Peyer's patch (tissue), 4 donors: ENCODE results near the gene ZMYND19. TPM values are rescaled to one million over a fixed set of nuclear protein-coding genes. Genes with fewer than 3 reads are reported as not detected.

ENCODE experiments used
- DNase-seq, 3 donors: peaks; one replicate each; pipeline ENCODE4 v3.0.0-alpha.2; 2017 to 2019
- H3K27ac ChIP-seq, 4 donors: fragments of 200-600 bp; sonication (generic); one replicate each; pipeline ENCODE4 v1.5.1; 2016 to 2019
- H3K27me3 ChIP-seq, 2 donors: fragments of 200-600 bp; sonication (generic); one replicate each; pipeline ENCODE4 v1.5.1; 2019
- H3K36me3 ChIP-seq, 3 donors: fragments of 200-600 bp; sonication (generic); one replicate each; pipeline ENCODE4 v1.5.1; 2016 to 2019
- H3K4me1 ChIP-seq, 4 donors: fragments of 200-600 bp; sonication (generic); one replicate each; pipeline ENCODE4 v1.5.1; 2016 to 2019
- H3K4me3 ChIP-seq, 4 donors: fragments of 200-600 bp; sonication (generic); 1 replicate in 3 of 4; 2 replicates in 1 of 4; pipeline ENCODE4 v1.5.1; 2016 to 2019; ENCODE audit warnings: mild to moderate bottlenecking in 1 of 4
- H3K9me3 ChIP-seq, 4 donors: fragments of 200-600 bp; sonication (generic); one replicate each; pipeline ENCODE4 v1.5.1; 2016 to 2019; ENCODE audit warnings: mild to moderate bottlenecking in 1 of 4
- CTCF ChIP-seq, 6 experiments: fragments of 450-650 bp in 4 of 6; fragments of 200-600 bp in 2 of 6; sonication (generic) in 1 of 6; IDR thresholded peaks; one replicate each; pipeline ENCODE4 v1.5.1; 2017 to 2019; ENCODE audit warnings: antibody characterized with exemption in 6 of 6, mild to moderate bottlenecking in 3 of 6, moderate library complexity in 1 of 6
- POLR2A ChIP-seq, 2 donors: fragments of 450-650 bp; IDR thresholded peaks; one replicate each; pipeline ENCODE4 v1.5.1; 2017; ENCODE audit warnings: antibody characterized with exemption in 2 of 2, mild to moderate bottlenecking in 2 of 2, moderate library complexity in 2 of 2
- total RNA-seq, 4 donors: library from RNA; depleted of rRNA; stranded (reverse); fragments of >200 nt; gene quantifications; one replicate each; pipeline ENCODE4 v1.1.0, GENCODE V29; 2016

The ZMYND19 gene
- total RNA-seq, 4 donors from 2014 or later = 8.8 to 16.8 (median 12.9) TPM

DNA sequence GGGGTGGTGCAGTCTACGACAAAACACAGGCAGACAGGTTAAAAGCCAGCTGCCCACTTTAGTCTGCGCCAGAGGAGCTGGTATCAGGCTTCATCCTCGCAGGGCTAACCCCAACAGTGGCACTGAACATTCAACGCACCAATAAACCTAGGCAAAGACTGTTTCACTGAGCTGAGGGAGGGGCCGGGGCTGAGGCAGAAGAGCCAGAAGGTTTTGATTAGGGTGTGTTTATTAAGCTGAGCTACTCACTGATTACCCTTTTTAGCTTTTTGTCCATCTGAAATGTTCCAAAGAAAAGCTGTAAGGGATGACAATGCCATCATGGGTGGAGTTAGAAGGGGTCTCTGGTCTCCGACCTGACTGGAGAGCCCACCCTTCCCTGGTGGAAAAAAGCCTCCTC is 1.4 kb downstream of the ZMYND19 start:
- H3K4me3 ChIP-seq = no peak overlapping the region
- no peaks in the 10 kb centered on the region for H3K9me3 ChIP-seq
- H3K27ac ChIP-seq = no peak overlapping the region
- TF ChIP-seq POLR2A (IDR thresholded peaks at IDR 0.05) (no peak), CTCF (IDR thresholded peaks at IDR 0.05) (no peak)
- peaks cover 0 to 19% (median 11%) of the 10 kb centered on the region in 4 donors for H3K4me1 ChIP-seq
- no peak for DNase-seq
- peaks cover 0 to 27% (median 0%) of the 10 kb centered on the region in 3 donors for H3K36me3 ChIP-seq
- no peaks in the 10 kb centered on the region for H3K27me3 ChIP-seq

DNA sequence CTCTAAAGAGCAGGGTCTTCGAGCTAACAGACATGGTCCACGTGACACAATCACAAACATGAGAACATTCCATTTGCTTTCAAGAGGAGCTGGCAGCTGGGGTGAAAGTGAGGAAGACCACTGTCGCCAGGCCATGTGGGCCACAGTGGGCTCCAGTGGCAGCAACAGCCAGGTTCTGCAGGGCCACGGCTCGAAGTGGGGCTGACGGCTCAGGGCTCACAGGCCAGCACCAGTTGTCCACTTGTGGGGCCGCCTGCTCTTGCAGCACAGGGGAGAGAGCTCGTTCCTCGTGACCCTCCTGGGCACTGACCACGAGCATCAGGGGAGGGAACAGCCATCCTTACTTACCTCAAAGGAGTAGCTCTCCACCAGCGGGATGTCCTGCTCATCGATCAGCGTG is 2.0 kb downstream of the ZMYND19 start:
- H3K27me3 ChIP-seq = no peaks in the 10 kb centered on the region
- peaks cover 0 to 27% (median 0%) of the 10 kb centered on the region in 3 donors for H3K36me3 ChIP-seq

DNA sequence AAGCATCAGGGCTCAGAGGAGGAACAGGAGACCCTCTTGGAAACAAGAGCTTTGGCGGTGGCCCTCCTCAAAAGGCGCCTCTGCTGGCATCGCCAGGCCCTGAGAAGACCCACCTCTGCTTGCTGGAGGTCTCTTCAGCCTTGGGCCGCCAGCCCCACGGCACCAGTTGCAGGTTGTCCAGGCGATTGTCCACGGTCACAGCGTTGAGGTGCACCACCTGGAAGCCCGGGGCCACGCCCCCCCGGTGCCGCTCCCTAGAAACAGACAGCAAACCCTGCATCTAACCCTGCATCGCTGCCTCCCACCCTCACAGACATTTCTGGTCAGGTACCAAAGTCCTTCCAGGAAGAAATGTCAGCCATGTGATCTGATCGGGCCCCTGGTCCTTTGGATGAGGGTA is 3.5 kb downstream of the ZMYND19 start:
- DNase-seq = no peak
- Histone ChIP-seq H3K36me3 (peaks cover 0 to 39% (median 0%) of the 10 kb centered on the region in 3 donors), H3K27ac (no peak overlapping the region), H3K27me3 (no peaks in the 10 kb centered on the region), H3K9me3 (no peaks in the 10 kb centered on the region), H3K4me3 (no peak overlapping the region), H3K4me1 (peaks cover 0 to 19% (median 11%) of the 10 kb centered on the region in 4 donors)
- TF ChIP-seq POLR2A (IDR thresholded peaks at IDR 0.05) = no peak
- no peak for TF ChIP-seq CTCF (IDR thresholded peaks at IDR 0.05)

More for the DNA sequence above, 2.0 kb downstream of the ZMYND19 start:
- no peak overlapping the region for H3K27ac ChIP-seq
- TF ChIP-seq CTCF (IDR thresholded peaks at IDR 0.05) (no peak), POLR2A (IDR thresholded peaks at IDR 0.05) (no peak)
- H3K4me1 ChIP-seq = peaks cover 0 to 19% (median 11%) of the 10 kb centered on the region in 4 donors
- no peak for DNase-seq
- H3K9me3 ChIP-seq = no peaks in the 10 kb centered on the region
- no peak overlapping the region for H3K4me3 ChIP-seq

- DNase-seq = no peak
These were observed 6.4 kb downstream of the ZMYND19 start for GRCh38 chr9:137583957-137584356.

DNA sequence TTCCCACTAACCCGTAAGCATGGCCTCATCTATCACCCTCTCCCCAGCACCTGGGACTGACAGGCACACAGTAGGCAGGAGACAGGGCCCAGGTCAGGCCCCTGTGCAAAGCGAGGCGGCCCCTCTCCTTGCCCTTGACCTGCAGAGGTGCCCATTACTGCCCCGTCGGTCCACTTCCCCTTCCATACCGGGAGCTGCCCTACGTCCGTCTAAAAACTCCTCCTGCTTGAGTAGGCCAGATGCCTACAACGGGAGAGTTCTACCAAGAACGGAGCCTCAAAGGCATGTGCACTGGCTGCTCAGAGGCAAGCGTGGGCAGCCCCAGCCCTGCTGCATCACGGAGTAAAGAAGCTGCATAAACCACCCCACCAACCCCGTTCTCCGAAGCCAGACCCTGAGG is 7.0 kb downstream of the ZMYND19 start:
- Histone ChIP-seq H3K27ac (no peak overlapping the region), H3K36me3 (peaks cover 0 to 41% (median 0%) of the 10 kb centered on the region in 3 donors), H3K4me1 (peaks cover 0 to 5% (median 2%) of the 10 kb centered on the region in 4 donors), H3K27me3 (no peaks in the 10 kb centered on the region), H3K4me3 (no peak overlapping the region), H3K9me3 (no peaks in the 10 kb centered on the region)
- no peak for DNase-seq
- no peak for TF ChIP-seq POLR2A (IDR thresholded peaks at IDR 0.05)
- TF ChIP-seq CTCF (IDR thresholded peaks at IDR 0.05) = no peak

More at GRCh38 chr9:137583957-137584356, 6.4 kb downstream of the ZMYND19 start:
- Histone ChIP-seq H3K36me3 (peaks cover 0 to 42% (median 0%) of the 10 kb centered on the region in 3 donors), H3K4me1 (peaks cover 0 to 6% (median 4%) of the 10 kb centered on the region in 4 donors), H3K9me3 (no peaks in the 10 kb centered on the region), H3K27me3 (no peaks in the 10 kb centered on the region), H3K27ac (no peak overlapping the region), H3K4me3 (no peak overlapping the region)
- TF ChIP-seq CTCF (IDR thresholded peaks at IDR 0.05) (no peak), POLR2A (IDR thresholded peaks at IDR 0.05) (no peak)
